Thyroid gland (tissue), 4 donors: ENCODE results near the gene CMTR1. TPM values are rescaled to one million over a fixed set of nuclear protein-coding genes. Genes with fewer than 3 reads are reported as not detected.

Experiments used
- DNase-seq, 2 donors: peaks; one replicate each; pipeline ENCODE4 v3.0.0-alpha.2; 2019
- H3K27ac ChIP-seq, 3 donors: fragments of 200-600 bp; sonication (generic); 1 replicate in 2 of 3; 2 replicates in 1 of 3; pipeline ENCODE4 v1.5.1; 2016 to 2019; ENCODE audit warnings: mild to moderate bottlenecking in 1 of 3, moderate library complexity in 1 of 3
- H3K27me3 ChIP-seq: fragments of 200-600 bp; sonication (generic); one replicate; pipeline ENCODE4 v1.5.1; 2019
- H3K36me3 ChIP-seq, 2 donors: fragments of 200-600 bp; sonication (generic); one replicate each; pipeline ENCODE4 v1.5.1; 2016 to 2019
- H3K4me1 ChIP-seq, 2 donors: fragments of 200-600 bp; sonication (generic); one replicate each; pipeline ENCODE4 v1.5.1; 2017 to 2019
- H3K4me3 ChIP-seq, 3 donors: fragments of 200-600 bp; sonication (generic); replicated peaks in 1 of 3; 1 replicate in 2 of 3; 2 replicates in 1 of 3; pipeline ENCODE4 v1.5.1; 2016; ENCODE audit warnings: mild to moderate bottlenecking in 1 of 3
- H3K9me3 ChIP-seq: fragments of 200-600 bp; sonication (generic); one replicate; pipeline ENCODE4 v1.5.1; 2017
- POLR2A ChIP-seq, 2 donors: fragments of 450-650 bp; IDR thresholded peaks; one replicate each; pipeline ENCODE4 v1.6.1; 2017; ENCODE audit warnings: antibody characterized with exemption in 2 of 2, mild to moderate bottlenecking in 2 of 2, moderate library complexity in 1 of 2
- WGBS, 2 donors: methylation state at CpG; one replicate each; pipeline ENCODE4 v1.1.5; 2017; 5-methylcytosine and 5-hydroxymethylcytosine counted together
- intact Hi-C: fragments of 100-400 bp; cut with DNase I; formaldehyde crosslinking; loops from one replicate; pipeline ENCODE4 v1.15.1; 2023
- total RNA-seq, 4 donors: library from RNA; depleted of rRNA; stranded (reverse); fragments of >200 nt; gene quantifications; one replicate each; pipeline ENCODE4 v1.2.3, GENCODE V29; 2016
- TF ChIP-seq, protein P1 (sequence below), 6 experiments: fragments of 200-600 bp in 3 of 6; fragments of 450-650 bp in 3 of 6; sonication (generic) in 3 of 6; IDR thresholded peaks; one replicate each; pipeline ENCODE4 v1.5.1; 2016 to 2019; ENCODE audit warnings: antibody characterized with exemption in 6 of 6, mild to moderate bottlenecking in 2 of 6, inconsistent platforms in 1 of 6, moderate library complexity in 1 of 6

Gene CMTR1
- total RNA-seq, 4 donors from 2014 or later, result 29.3 to 41.5 (median 33.1) TPM

- WGBS, 2 donors, result 75 to 77% methylated on average over 3 of the region's 3 CpGs
- Histone ChIP-seq H3K9me3 (no peaks in the 10 kb centered on the region), H3K27ac (no peak overlapping the region), H3K4me1 (no peaks in the 10 kb centered on the region), H3K36me3 (no peaks in the 10 kb centered on the region), H3K4me3 (no peak overlapping the region), H3K27me3 (no peaks in the 10 kb centered on the region)
- DNase-seq, result no peak
- TF ChIP-seq POLR2A (IDR thresholded peaks at IDR 0.05), result no peak
- TF ChIP-seq, protein P1, sequence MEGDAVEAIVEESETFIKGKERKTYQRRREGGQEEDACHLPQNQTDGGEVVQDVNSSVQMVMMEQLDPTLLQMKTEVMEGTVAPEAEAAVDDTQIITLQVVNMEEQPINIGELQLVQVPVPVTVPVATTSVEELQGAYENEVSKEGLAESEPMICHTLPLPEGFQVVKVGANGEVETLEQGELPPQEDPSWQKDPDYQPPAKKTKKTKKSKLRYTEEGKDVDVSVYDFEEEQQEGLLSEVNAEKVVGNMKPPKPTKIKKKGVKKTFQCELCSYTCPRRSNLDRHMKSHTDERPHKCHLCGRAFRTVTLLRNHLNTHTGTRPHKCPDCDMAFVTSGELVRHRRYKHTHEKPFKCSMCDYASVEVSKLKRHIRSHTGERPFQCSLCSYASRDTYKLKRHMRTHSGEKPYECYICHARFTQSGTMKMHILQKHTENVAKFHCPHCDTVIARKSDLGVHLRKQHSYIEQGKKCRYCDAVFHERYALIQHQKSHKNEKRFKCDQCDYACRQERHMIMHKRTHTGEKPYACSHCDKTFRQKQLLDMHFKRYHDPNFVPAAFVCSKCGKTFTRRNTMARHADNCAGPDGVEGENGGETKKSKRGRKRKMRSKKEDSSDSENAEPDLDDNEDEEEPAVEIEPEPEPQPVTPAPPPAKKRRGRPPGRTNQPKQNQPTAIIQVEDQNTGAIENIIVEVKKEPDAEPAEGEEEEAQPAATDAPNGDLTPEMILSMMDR (IDR thresholded peaks at IDR 0.05), result no peak
- intact Hi-C loops, result no loop called here
Observed at GRCh38 chr6:37406726-37407341, 26.2 kb upstream of the CMTR1 start.

- H3K36me3 ChIP-seq, result no peaks in the 10 kb centered on the region
- DNase-seq, result no peak
- 72 to 75% methylated on average over 5 of the region's 5 CpGs for WGBS, 2 donors
- TF ChIP-seq POLR2A (IDR thresholded peaks at IDR 0.05), result no peak
- TF ChIP-seq, protein P1 (IDR thresholded peaks at IDR 0.05), result no peak
- no peaks in the 10 kb centered on the region for H3K4me1 ChIP-seq
- no peaks in the 10 kb centered on the region for H3K27me3 ChIP-seq
- no peaks in the 10 kb centered on the region for H3K9me3 ChIP-seq
- no peak overlapping the region for H3K27ac ChIP-seq
- H3K4me3 ChIP-seq, result no peak overlapping the region
- intact Hi-C loops, result no loop called here
Observed at GRCh38 chr6:37407948-37408347, 25.1 kb upstream of the CMTR1 start.

DNA sequence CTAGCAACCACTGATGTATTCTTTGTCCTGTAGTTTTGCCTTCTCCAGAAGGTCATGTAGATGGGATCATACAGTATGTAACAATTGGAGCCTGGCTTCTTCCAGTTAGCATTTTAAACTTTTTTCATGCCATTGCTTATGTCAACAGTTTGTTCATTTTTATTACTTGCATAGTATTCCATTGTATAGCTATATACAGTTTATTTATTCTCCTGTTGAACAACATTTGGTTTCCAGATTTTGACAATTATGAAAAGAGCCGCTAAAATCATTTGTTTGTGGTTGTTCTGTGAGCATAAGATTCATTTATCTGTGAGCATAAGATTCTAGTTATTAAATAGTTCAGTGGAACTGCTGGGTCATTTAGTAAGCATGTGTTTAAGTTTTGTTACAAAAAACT is 23.5 kb upstream of the CMTR1 start:
- no peak for TF ChIP-seq POLR2A (IDR thresholded peaks at IDR 0.05)
- TF ChIP-seq, protein P1 (IDR thresholded peaks at IDR 0.05), result no peak
- H3K4me1 ChIP-seq, result no peaks in the 10 kb centered on the region
- DNase-seq, result no peak
- 89 to 95% methylated on average over 1 of the region's 1 CpG for WGBS, 2 donors
- no peak overlapping the region for H3K4me3 ChIP-seq
- no peaks in the 10 kb centered on the region for H3K27me3 ChIP-seq
- no peaks in the 10 kb centered on the region for H3K9me3 ChIP-seq
- intact Hi-C loops, result no loop called here
- no peak overlapping the region for H3K27ac ChIP-seq
- H3K36me3 ChIP-seq, result no peaks in the 10 kb centered on the region

- no peak for DNase-seq
- 50 to 70% methylated on average over 2 of the region's 2 CpGs for WGBS, 2 donors
- no peak for TF ChIP-seq POLR2A (IDR thresholded peaks at IDR 0.05)
- TF ChIP-seq, protein P1 (IDR thresholded peaks at IDR 0.05), result no peak
- intact Hi-C loops, result no loop called here
- no peak overlapping the region for H3K27ac ChIP-seq
- no peaks in the 10 kb centered on the region for H3K27me3 ChIP-seq
- no peaks in the 10 kb centered on the region for H3K9me3 ChIP-seq
- H3K36me3 ChIP-seq, result no peaks in the 10 kb centered on the region
- H3K4me3 ChIP-seq, result no peak overlapping the region
- H3K4me1 ChIP-seq, result no peaks in the 10 kb centered on the region
Observed at GRCh38 chr6:37417393-37417792, 15.6 kb upstream of the CMTR1 start.

DNA sequence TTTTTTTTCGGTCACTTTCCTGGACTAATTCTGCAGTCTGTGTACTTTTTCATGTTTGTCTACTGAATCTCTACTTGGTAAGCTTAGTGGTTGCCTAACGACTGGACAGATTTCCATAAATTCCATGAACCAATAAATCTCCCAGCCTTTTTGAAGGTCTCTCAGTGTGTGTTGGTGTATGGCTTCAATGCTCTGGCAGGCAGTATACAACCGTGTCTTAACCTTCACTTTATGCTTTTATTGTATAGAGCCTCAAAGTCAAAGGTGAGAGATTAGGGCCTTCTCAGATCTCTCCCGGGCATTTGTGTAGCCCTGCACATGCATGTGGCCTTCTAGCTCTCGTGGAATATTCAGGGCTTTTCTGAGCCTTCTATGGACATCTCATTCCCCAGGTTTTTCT is 14.3 kb upstream of the CMTR1 start:
- H3K4me3 ChIP-seq, result no peak overlapping the region
- no peak overlapping the region for H3K27ac ChIP-seq
- intact Hi-C loops, result no loop called here
- TF ChIP-seq, protein P1 (IDR thresholded peaks at IDR 0.05), result no peak
- no peak for TF ChIP-seq POLR2A (IDR thresholded peaks at IDR 0.05)
- no peaks in the 10 kb centered on the region for H3K27me3 ChIP-seq
- no peak for DNase-seq
- H3K4me1 ChIP-seq, result no peaks in the 10 kb centered on the region
- H3K36me3 ChIP-seq, result no peaks in the 10 kb centered on the region
- WGBS, 2 donors, result 70 to 76% methylated on average over 5 of the region's 5 CpGs
- no peaks in the 10 kb centered on the region for H3K9me3 ChIP-seq
